Mesodermal cell (in vitro differentiated cells): Measurements from ENCODE around the gene NOS3.

Experiments
- H3K27ac ChIP-seq: 2 replicates; pipeline ENCODE4 v1.7.0; 2013; ENCODE audit warnings: mild to moderate bottlenecking, low read depth, low read length, moderate library complexity; ENCODE audit not compliant: severe bottlenecking
- H3K36me3 ChIP-seq: 2 replicates; pipeline ENCODE4 v1.7.1; 2013; ENCODE audit warnings: mild to moderate bottlenecking, low read length, moderate library complexity; ENCODE audit not compliant: control insufficient read depth, insufficient read depth
- H3K4me1 ChIP-seq: one replicate; pipeline ENCODE4 v1.7.1; 2013; ENCODE audit warnings: mild to moderate bottlenecking, low read length; ENCODE audit not compliant: insufficient read depth, control insufficient read depth, poor library complexity, severe bottlenecking
- H3K4me3 ChIP-seq: 2 replicates; pipeline ENCODE4 v1.7.0; 2013; ENCODE audit warnings: low read length, control low read depth, mild to moderate bottlenecking; ENCODE audit not compliant: insufficient read depth, poor library complexity, severe bottlenecking; ENCODE audit errors: extremely low read depth
- H3K9me3 ChIP-seq: 2 replicates; pipeline ENCODE4 v1.7.1; 2013; ENCODE audit warnings: mild to moderate bottlenecking, low read length, moderate library complexity; ENCODE audit not compliant: control insufficient read depth
- WGBS, 2 experiments: methylation state at CpG; one replicate each; pipeline ENCODE4 v1.1.5; 2013; ENCODE audit warnings: missing lambda C conversion rate in 2 of 2; ENCODE audit not compliant: insufficient coverage in 2 of 2; 5-methylcytosine and 5-hydroxymethylcytosine counted together

Gene NOS3

DNA sequence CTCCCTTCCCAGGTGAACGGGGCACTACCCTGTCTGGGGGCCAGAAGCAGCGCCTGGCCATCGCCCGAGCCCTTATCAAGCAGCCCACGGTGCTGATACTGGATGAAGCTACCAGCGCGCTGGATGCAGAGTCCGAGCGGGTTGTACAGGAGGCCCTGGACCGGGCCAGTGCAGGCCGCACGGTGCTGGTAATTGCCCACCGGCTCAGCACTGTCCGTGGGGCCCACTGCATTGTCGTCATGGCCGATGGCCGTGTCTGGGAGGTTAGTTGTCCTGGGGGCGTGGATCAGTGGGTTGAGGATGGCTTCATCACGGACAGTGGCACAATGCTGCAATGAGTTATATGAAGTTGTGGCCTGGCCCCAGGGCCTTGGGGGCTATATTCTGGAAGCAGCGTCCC is 53.1 kb downstream of the NOS3 start:
- Histone ChIP-seq H3K9me3 (no peaks in the 10 kb centered on the region), H3K4me1 (peaks cover 15% of the 10 kb centered on the region), H3K36me3 (no peaks in the 10 kb centered on the region), H3K4me3 (no peak overlapping the region), H3K27ac (no peak overlapping the region)
- WGBS, 2 experiments = 92 to 98% methylated on average over 18 to 20 of the region's 20 CpGs

DNA sequence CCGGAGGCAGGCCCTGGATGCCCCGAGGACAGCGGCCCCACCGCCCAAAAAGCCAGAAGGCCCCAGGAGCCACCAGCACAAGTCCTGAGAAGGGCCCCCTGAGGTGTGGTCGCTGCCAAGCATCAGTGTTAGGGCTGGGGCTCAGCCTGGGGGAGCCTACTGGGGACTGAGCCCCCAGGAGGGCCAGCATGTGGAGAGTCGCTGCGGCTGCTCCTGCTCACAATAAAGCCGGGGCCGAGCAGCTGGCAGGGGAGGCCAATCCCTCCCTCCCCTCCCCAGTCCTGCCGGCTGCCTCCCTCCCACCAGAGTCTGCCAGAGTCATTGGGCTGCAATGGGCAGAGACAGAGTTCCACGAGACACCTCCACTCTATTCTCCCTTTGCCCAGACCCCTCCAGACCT is 54.4 kb downstream of the NOS3 start:
- H3K4me1 ChIP-seq = peaks cover 4% of the 10 kb centered on the region
- 83 to 97% methylated on average over 10 of the region's 11 CpGs for WGBS, 2 experiments
- H3K4me3 ChIP-seq = no peak overlapping the region
- no peaks in the 10 kb centered on the region for H3K36me3 ChIP-seq
- H3K27ac ChIP-seq = no peak overlapping the region
- no peaks in the 10 kb centered on the region for H3K9me3 ChIP-seq

DNA sequence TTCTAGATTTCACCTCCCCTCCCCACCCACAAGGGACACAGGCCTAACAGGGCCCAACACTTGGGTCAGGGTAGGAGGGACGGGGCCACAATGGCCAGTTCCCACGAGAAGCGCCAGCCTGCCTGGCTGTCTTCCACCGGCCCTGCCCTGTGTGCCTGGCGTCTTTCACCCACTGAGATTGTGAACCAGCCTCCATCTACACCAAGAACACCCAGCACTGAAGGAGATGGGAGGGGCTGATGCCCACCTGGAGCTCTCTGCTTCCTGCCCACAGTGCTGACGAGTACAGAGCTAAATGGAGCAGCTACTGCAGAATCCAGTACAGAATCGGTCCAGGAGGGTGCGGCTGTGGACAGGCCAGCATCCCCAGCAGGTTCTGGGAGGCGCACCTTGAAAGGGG is 55.1 kb downstream of the NOS3 start:
- WGBS, 2 experiments = 94 to 97% methylated on average over 4 to 9 of the region's 9 CpGs
- Histone ChIP-seq H3K4me3 (no peak overlapping the region), H3K36me3 (no peaks in the 10 kb centered on the region), H3K27ac (no peak overlapping the region), H3K4me1 (no peaks in the 10 kb centered on the region), H3K9me3 (no peaks in the 10 kb centered on the region)

DNA sequence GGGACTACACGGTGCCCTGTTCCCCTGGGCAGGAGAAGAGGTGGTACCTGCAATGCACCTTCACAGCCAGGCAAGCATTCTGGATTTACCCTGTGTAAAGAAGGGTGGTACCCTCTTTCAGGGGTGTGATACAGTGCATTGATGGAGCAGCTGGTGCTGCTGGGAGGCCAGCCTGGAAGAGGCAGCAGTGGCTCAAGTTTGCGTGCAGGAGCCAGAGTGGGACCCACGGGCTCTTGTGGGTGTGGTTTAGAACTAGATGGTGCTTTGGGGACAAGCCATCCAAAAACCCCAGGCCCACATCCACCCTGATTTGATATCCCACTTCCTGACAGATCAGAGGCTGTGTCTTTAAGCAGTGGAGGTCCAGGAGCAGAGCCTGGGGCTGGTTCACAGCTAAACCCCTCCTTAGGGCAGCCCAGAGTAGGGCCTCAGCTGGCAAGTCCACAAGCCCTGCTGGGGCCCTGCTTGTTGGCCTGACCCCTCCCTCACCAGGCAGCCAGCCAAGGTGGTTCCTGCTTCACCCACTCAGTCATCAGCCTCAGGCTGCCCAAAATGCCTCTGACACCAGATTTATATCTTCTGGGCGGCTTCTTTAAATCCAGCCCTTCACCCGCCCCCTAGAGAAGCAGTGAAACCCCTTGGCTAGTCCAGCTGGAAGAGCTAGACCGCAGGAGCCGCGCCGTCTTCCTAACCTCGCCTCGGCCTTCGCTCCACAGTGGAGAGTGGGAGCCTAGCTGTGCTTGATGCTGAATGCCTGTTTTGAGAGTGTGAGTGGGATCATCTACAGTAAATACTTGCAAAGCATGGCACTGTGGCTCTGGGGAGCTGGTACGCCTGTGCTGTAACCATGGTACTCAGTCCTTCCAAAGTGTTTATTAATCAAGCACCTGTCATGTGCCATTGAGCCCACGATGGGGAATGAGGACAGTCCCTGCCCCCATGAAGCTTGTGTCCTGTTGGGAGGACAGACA is 56.1 kb downstream of the NOS3 start:
- Histone ChIP-seq H3K9me3 (no peaks in the 10 kb centered on the region), H3K4me3 (no peak overlapping the region), H3K36me3 (no peaks in the 10 kb centered on the region), H3K27ac (no peak overlapping the region), H3K4me1 (no peaks in the 10 kb centered on the region)
- WGBS, 2 experiments = 94 to 96% methylated on average over 12 to 13 of the region's 14 CpGs

DNA sequence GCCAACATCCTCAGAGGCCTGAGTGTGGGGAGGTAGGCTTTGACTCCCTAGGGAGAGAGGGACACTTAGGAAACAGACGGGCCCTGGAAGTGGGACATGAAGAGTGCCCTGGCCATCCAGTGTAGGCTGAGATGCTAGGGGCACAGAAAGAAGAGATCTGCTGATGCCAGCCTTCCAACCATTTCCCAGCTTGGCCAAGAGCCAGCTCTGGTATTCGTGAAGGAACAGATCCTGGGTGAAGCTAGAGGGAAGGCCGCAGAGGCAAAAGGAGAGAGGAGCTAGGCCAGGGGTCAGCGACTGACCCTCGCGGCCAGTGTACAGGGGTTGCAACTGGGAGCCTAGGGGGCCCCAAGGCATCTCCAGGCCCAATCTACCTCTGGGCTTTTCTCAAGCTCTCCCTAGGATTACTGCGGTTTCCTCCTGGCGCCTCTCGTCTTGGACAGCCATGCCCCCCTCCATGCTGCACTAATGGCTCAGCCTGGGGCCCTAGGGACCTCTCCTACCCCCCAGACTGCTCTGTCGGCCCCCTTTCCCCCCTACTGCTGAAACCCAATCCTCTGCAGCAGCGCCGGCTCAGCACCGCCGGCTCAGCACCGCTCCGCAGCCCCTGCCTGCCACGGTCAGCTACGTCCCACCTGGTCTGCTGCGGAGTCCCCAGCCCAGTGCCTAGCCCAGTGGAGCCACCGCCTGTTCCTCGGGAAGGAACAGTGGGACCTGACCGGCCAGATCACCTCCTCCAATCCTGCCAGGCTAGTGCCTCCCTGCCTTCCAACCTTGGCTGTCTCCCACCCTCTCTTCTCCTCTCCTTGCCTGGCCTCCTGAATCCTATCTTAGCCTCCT is 57.4 kb downstream of the NOS3 start, which contains the start of gene ASIC3:
ASIC3 (plus strand) TSS at position 556 of the 840 bp plus-strand sequence. CDS start 355 bp downstream, outside the sequence.
- no peak within 1 kb of the TSS for H3K4me3 ChIP-seq
- H3K27ac ChIP-seq = no peak within 1 kb of the TSS
- WGBS, 2 experiments = 87 to 91% methylated on average over 20 of the region's 22 CpGs
- H3K36me3 ChIP-seq = no peaks in the 10 kb centered on the region
- no peaks in the 10 kb centered on the region for H3K9me3 ChIP-seq
- no peaks in the 10 kb centered on the region for H3K4me1 ChIP-seq

DNA sequence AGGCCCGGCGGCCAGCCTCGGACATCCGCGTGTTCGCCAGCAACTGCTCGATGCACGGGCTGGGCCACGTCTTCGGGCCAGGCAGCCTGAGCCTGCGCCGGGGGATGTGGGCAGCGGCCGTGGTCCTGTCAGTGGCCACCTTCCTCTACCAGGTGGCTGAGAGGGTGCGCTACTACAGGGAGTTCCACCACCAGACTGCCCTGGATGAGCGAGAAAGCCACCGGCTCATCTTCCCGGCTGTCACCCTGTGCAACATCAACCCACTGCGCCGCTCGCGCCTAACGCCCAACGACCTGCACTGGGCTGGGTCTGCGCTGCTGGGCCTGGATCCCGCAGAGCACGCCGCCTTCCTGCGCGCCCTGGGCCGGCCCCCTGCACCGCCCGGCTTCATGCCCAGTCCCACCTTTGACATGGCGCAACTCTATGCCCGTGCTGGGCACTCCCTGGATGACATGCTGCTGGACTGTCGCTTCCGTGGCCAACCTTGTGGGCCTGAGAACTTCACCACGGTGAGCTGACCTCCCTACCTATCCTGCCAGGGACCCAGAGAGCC is 58.2 kb downstream of the NOS3 start:
- Histone ChIP-seq H3K4me1 (no peaks in the 10 kb centered on the region), H3K27ac (no peak overlapping the region), H3K4me3 (no peak overlapping the region), H3K9me3 (no peaks in the 10 kb centered on the region), H3K36me3 (peaks cover 3% of the 10 kb centered on the region)
- WGBS, 2 experiments = 93 to 94% methylated on average over 34 to 38 of the region's 38 CpGs

DNA sequence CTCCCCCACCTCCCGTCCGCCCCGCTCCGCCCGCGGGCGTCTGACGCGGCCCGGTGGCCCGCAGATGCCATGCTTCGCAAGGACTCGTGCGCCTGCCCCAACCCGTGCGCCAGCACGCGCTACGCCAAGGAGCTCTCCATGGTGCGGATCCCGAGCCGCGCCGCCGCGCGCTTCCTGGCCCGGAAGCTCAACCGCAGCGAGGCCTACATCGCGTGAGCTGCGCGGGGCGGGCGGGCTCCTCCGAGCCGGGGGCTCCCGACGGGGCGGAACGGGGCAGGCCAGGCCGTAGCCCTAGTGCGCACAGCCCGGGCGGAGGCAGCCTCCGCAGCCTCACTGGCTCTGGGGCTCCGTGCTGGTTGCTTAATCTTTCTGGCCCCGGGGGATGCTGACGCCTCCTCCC is 60.3 kb downstream of the NOS3 start:
- WGBS, 2 experiments = 2 to 5% methylated on average over 31 to 35 of the region's 50 CpGs
- Histone ChIP-seq H3K27ac (no peak overlapping the region), H3K36me3 (peaks cover 7% of the 10 kb centered on the region), H3K4me3 (no peak overlapping the region), H3K9me3 (no peaks in the 10 kb centered on the region), H3K4me1 (no peaks in the 10 kb centered on the region)

DNA sequence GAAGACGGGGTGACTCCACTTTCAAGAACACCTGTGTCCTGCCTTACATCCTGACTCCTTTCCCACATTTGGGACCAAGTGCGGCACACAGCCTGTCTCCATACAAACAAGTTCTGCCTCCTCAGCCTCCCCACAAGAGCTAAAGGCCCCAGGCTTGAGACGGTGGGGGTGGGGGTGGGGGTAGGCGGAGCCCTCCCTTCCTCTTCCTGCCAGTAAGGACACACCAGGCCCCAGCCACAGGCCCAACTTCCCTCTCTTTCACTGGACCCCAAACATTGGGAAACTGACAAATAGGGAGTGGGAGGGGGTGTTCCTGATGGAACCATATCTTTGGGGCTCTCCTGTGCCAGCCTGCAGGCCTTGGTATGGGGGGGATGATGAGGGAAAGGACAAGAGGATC is 62.3 kb downstream of the NOS3 start:
- Histone ChIP-seq H3K9me3 (no peaks in the 10 kb centered on the region), H3K36me3 (peaks cover 7% of the 10 kb centered on the region), H3K4me1 (peaks cover 4% of the 10 kb centered on the region), H3K4me3 (no peak overlapping the region), H3K27ac (no peak overlapping the region)
- WGBS, 2 experiments = 60 to 100% methylated on average over 1 of the region's 4 CpGs

DNA sequence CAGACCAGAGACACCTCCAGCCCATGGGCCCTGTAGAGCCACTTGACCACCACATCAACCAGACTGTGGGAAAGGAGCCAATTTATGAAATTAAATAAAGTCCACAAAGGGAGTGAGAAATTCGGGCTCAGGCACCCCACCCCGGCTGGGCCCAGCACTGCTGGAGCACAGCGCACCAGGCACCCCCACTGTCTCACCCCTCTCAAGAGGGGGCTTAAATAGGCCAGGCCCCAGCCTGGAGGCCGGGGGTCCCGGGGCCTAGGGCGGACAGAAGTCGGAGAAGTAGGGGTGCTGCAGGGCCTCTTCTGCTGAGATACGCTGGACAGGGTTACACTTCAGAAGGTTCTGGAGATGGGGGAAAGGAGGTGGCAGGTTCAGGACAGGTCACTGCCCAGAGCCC is 62.9 kb downstream of the NOS3 start:
- WGBS, 2 experiments = 93 to 94% methylated on average over 3 to 8 of the region's 8 CpGs
- H3K4me1 ChIP-seq = peaks cover 9% of the 10 kb centered on the region
- H3K27ac ChIP-seq = no peak overlapping the region
- no peak overlapping the region for H3K4me3 ChIP-seq
- peaks cover 7% of the 10 kb centered on the region for H3K36me3 ChIP-seq
- no peaks in the 10 kb centered on the region for H3K9me3 ChIP-seq

DNA sequence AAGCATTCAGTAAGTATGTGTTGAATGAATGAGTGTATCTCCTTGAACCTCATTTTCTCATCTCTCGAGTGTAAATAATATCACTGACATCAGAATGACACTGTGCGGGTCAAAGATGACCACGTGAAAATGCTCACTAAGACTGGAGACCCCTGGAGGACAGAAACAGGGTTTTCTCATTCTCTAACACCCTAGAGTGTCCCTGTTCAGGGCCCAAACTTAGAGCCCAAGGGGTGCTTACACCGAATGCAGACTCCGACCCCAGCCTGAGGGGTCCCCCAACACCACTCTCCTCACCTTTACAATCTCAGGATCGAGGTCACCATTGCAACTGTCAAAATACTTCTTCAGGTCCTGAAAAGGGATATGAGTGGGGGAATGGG is 65.5 kb downstream of the NOS3 start:
- H3K9me3 ChIP-seq = no peaks in the 10 kb centered on the region
- peaks cover 20% of the 10 kb centered on the region for H3K4me1 ChIP-seq
- peaks cover 7% of the 10 kb centered on the region for H3K36me3 ChIP-seq
- 94 to 100% methylated on average over 2 to 4 of the region's 6 CpGs for WGBS, 2 experiments
- H3K27ac ChIP-seq = no peak overlapping the region
- H3K4me3 ChIP-seq = no peak overlapping the region
